ENCODE results near the gene BCAP29. TPM values are rescaled to one million over a fixed set of nuclear protein-coding genes. Genes with fewer than 3 reads are reported as not detected.

BCAP29 gene
- polyA plus RNA-seq, 1 experiment, result 20.3 TPM

DNA sequence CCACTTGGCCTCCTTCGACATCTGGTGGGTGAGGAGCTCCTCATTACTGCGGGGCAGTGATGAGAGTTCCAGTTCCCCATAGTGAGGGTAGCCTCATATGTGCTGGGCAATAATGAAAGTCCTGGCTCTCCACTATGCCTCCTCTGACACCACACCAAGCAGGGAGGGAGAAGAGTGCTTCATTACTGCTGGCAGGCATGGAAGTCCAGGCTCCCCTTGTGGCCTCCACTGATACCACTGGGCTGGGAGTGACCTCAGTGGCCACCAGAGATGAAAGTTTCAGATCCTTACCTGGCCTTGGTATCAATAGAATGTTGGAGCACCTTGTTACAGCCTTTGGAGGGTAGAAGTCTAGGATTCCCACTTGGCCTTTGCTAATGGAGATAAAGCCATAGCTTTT lies 9.7 kb upstream of the BCAP29 start:
- POLR2A ChIA-PET, result no interaction called here
- no peak for DNase-seq (ENCODE audit: low read depth)
- Histone ChIP-seq H3K36me3 (ENCODE audit: control insufficient read depth, insufficient read depth, low read length) (no peaks in the 10 kb centered on the region), H3K27me3 (ENCODE audit: control insufficient read depth, insufficient read depth, low read length) (no peaks in the 10 kb centered on the region), H3K4me3 (ENCODE audit: low read depth, low read length) (no peak overlapping the region)
- TF ChIP-seq CTCF (IDR thresholded peaks at IDR 0.05; ENCODE audit: insufficient read depth, low read depth, low read length), result no peak
- CTCF ChIA-PET, result no interaction called here

DNA sequence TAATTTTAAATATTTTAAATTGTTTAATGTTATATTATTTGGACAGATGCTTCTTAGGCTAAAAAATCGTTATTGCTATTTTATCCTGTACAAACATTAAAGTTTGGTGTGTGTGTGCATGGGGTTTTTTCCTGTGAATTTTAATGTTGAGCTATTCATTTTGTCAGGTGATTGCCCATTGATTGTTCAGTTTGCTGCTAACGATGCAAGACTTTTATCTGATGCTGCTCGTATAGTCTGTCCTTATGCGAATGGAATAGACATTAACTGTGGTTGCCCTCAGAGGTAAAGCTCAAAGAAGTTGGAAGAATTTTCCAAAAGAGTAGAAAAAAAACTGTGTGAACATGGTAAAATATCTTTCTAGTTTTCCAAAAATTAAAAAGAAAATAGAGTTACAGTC lies 6.5 kb upstream of the BCAP29 start:
- no peak for TF ChIP-seq CTCF (IDR thresholded peaks at IDR 0.05; ENCODE audit: insufficient read depth, low read depth, low read length)
- Histone ChIP-seq H3K27me3 (ENCODE audit: control insufficient read depth, insufficient read depth, low read length) (no peaks in the 10 kb centered on the region), H3K36me3 (ENCODE audit: control insufficient read depth, insufficient read depth, low read length) (no peaks in the 10 kb centered on the region), H3K4me3 (ENCODE audit: low read depth, low read length) (no peak overlapping the region)
- ChIA-PET CTCF (no interaction called here), POLR2A (no interaction called here)
- no peak for DNase-seq (ENCODE audit: low read depth)

- Histone ChIP-seq H3K27me3 (ENCODE audit: control insufficient read depth, insufficient read depth, low read length) (no peaks in the 10 kb centered on the region), H3K4me3 (ENCODE audit: low read depth, low read length) (peak overlapping the region; percentile 69), H3K36me3 (ENCODE audit: control insufficient read depth, insufficient read depth, low read length) (no peaks in the 10 kb centered on the region)
- ChIA-PET POLR2A (no interaction called here), CTCF (interaction anchor here (1.4 kb wide), 1 partner anchor 117 kb away, joined by 3 read pairs; no protein-coding TSS in a partner anchor)
- TF ChIP-seq CTCF (IDR thresholded peaks at IDR 0.05; ENCODE audit: insufficient read depth, low read depth, low read length), result no peak
- DNase-seq (ENCODE audit: low read depth), result no peak
Measured at GRCh38 chr7:107579554-107579884, 527 bp upstream of the BCAP29 start.

DNA sequence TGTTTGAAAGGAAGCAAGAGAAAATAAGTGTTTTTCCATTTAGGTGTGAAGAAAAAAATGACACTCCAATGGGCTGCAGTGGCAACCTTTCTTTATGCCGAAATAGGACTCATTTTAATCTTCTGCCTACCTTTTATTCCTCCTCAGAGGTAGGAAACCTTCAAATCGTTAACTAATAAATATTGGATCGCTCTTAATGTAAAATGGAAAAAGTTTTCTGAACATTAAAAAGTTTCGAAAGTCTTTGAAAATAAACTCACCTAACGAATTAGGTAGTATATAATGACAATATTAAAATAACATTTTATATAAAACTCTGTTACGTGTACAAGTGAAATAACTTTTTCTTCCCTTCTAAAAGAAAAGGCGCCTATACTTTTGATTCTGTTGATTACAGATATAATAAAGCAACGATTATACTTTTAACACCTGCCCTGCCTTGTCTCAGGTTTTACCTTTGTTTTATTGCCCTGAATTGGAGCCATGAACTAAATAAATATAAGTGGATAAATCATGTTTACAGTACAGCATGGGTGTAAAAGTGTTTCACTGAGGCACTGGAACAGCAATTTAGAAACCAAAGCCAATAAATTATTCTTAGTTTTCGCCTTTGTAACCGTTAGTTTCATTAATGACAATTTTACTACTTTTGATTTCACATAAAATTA lies 804 bp downstream of the BCAP29 start:
- Histone ChIP-seq H3K4me3 (ENCODE audit: low read depth, low read length) (peak overlapping the region; percentile 69), H3K27me3 (ENCODE audit: control insufficient read depth, insufficient read depth, low read length) (no peaks in the 10 kb centered on the region), H3K36me3 (ENCODE audit: control insufficient read depth, insufficient read depth, low read length) (no peaks in the 10 kb centered on the region)
- TF ChIP-seq CTCF (IDR thresholded peaks at IDR 0.05; ENCODE audit: insufficient read depth, low read depth, low read length), result no peak
- DNase-seq (ENCODE audit: low read depth), result no peak
- ChIA-PET CTCF (interaction anchor here (1.4 to 2.0 kb wide), 2 partner anchors 13 to 118 kb away, joined by 3 to 6 read pairs; no protein-coding TSS in a partner anchor), POLR2A (no interaction called here)

- H3K36me3 ChIP-seq (ENCODE audit: control insufficient read depth, insufficient read depth, low read length), result no peaks in the 10 kb centered on the region
- POLR2A ChIA-PET, result no interaction called here
- DNase-seq (ENCODE audit: low read depth), result no peak
- no peaks in the 10 kb centered on the region for H3K27me3 ChIP-seq (ENCODE audit: control insufficient read depth, insufficient read depth, low read length)
- TF ChIP-seq CTCF (IDR thresholded peaks at IDR 0.05; ENCODE audit: insufficient read depth, low read depth, low read length), result no peak
- CTCF ChIA-PET, result interaction anchor here (2.0 kb wide), 1 partner anchor 13 kb away, joined by 6 read pairs; no protein-coding TSS in a partner anchor
- no peak overlapping the region; the same call in 1 of the 2 replicates for H3K4me3 ChIP-seq (ENCODE audit: low read depth, low read length)
Measured at GRCh38 chr7:107581387-107582013, 1.5 kb downstream of the BCAP29 start.

Data from BJ (cell line).